GM12878 (cell line): ENCODE results near the gene GJA4.

Experiments
- CHD2 ChIP-seq: IDR thresholded peaks from 2 replicates; pipeline ENCODE4 v1.6.1; 2011; ENCODE audit warnings: low read depth, low read length, improper control_type of control experiment, borderline replicate concordance
- CTCF ChIP-seq, 3 experiments: IDR thresholded peaks in 2 of 3; conservative IDR thresholded peaks in 1 of 3; 2 replicates each; pipeline ENCODE4 v1.5.1; 2011; ENCODE audit warnings: low read depth in 3 of 3, low read length in 3 of 3, mild to moderate bottlenecking in 3 of 3, control low read depth in 2 of 3, moderate library complexity in 2 of 3, inconsistent platforms in 1 of 3, mixed read lengths in 1 of 3; ENCODE audit not compliant: control insufficient read depth in 2 of 3, insufficient read depth in 1 of 3; ENCODE audit errors: extremely low read depth in 1 of 3
- EZH2 ChIP-seq: IDR thresholded peaks from 2 replicates; pipeline ENCODE4 v1.6.1; 2012; ENCODE audit warnings: low read depth, mild to moderate bottlenecking, control low read depth, inconsistent platforms, low read length, borderline replicate concordance; ENCODE audit not compliant: control insufficient read depth
- IRF3 ChIP-seq: fragments of 450-650 bp; IDR thresholded peaks from 2 replicates; pipeline ENCODE4 v1.6.1; 2014; ENCODE audit warnings: mild to moderate bottlenecking
- RUNX3 ChIP-seq: IDR thresholded peaks from 2 replicates; pipeline ENCODE4 v1.6.1; 2012; ENCODE audit warnings: low read length, inconsistent platforms
- SMC3 ChIP-seq: IDR thresholded peaks from 2 replicates; pipeline ENCODE4 v1.6.1; 2011; ENCODE audit warnings: low read length, improper control_type of control experiment, borderline replicate concordance
- SP1 ChIP-seq: IDR thresholded peaks from one replicate; pipeline ENCODE4 v1.6.1; 2011; ENCODE audit warnings: low read depth, low read length
- TARDBP ChIP-seq: IDR thresholded peaks from 2 replicates; pipeline ENCODE4 v1.6.1; 2016; ENCODE audit warnings: borderline replicate concordance
- TCF12 ChIP-seq: IDR thresholded peaks from 2 replicates; pipeline ENCODE4 v1.6.1; 2011; ENCODE audit warnings: low read depth, mild to moderate bottlenecking, low read length
- TF ChIP-seq, protein P1 (sequence below): IDR thresholded peaks from 2 replicates; pipeline ENCODE4 v1.6.1; 2012; ENCODE audit warnings: low read depth, low read length, improper control_type of control experiment

- no peak for TF ChIP-seq CTCF (IDR thresholded peaks at IDR 0.05 in 2 of 3, conservative IDR thresholded peaks at IDR 0.05 in 1 of 3; ENCODE audit: control insufficient read depth in 2 of 3, extremely low read depth in 1 of 3, insufficient read depth in 1 of 3, low read depth in 3 of 3, low read length in 3 of 3)
- no peak for TF ChIP-seq SMC3
- TF ChIP-seq TARDBP = no peak
- TF ChIP-seq, protein P1, sequence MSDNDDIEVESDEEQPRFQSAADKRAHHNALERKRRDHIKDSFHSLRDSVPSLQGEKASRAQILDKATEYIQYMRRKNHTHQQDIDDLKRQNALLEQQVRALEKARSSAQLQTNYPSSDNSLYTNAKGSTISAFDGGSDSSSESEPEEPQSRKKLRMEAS = no peak
- TF ChIP-seq TCF12 = no peak
- TF ChIP-seq CHD2 = no peak
- no peak for TF ChIP-seq IRF3
- TF ChIP-seq RUNX3 = no peak
- no peak for TF ChIP-seq EZH2
- no peak for TF ChIP-seq SP1
Measured at GRCh38 chr1:34825455-34826091, 32.8 kb downstream of the GJA4 start.
